Hematopoietic multipotent progenitor cell treated with erythropoietin and hydrocortisone succinate and interleukin-3 and kit ligand, for 8 days (in vitro differentiated cells): ENCODE results near the gene PPP1R13B.
"Not testable (repeated sequence)": the region's sequence is repeated elsewhere in the genome, so short reads cannot be mapped to it uniquely, and the experiment has no call there.

Source experiments
- DNase-seq: peaks from one replicate; pipeline ENCODE4 v3.0.0-alpha.2; 2015

PPP1R13B gene, protein sequence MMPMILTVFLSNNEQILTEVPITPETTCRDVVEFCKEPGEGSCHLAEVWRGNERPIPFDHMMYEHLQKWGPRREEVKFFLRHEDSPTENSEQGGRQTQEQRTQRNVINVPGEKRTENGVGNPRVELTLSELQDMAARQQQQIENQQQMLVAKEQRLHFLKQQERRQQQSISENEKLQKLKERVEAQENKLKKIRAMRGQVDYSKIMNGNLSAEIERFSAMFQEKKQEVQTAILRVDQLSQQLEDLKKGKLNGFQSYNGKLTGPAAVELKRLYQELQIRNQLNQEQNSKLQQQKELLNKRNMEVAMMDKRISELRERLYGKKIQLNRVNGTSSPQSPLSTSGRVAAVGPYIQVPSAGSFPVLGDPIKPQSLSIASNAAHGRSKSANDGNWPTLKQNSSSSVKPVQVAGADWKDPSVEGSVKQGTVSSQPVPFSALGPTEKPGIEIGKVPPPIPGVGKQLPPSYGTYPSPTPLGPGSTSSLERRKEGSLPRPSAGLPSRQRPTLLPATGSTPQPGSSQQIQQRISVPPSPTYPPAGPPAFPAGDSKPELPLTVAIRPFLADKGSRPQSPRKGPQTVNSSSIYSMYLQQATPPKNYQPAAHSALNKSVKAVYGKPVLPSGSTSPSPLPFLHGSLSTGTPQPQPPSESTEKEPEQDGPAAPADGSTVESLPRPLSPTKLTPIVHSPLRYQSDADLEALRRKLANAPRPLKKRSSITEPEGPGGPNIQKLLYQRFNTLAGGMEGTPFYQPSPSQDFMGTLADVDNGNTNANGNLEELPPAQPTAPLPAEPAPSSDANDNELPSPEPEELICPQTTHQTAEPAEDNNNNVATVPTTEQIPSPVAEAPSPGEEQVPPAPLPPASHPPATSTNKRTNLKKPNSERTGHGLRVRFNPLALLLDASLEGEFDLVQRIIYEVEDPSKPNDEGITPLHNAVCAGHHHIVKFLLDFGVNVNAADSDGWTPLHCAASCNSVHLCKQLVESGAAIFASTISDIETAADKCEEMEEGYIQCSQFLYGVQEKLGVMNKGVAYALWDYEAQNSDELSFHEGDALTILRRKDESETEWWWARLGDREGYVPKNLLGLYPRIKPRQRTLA

DNA sequence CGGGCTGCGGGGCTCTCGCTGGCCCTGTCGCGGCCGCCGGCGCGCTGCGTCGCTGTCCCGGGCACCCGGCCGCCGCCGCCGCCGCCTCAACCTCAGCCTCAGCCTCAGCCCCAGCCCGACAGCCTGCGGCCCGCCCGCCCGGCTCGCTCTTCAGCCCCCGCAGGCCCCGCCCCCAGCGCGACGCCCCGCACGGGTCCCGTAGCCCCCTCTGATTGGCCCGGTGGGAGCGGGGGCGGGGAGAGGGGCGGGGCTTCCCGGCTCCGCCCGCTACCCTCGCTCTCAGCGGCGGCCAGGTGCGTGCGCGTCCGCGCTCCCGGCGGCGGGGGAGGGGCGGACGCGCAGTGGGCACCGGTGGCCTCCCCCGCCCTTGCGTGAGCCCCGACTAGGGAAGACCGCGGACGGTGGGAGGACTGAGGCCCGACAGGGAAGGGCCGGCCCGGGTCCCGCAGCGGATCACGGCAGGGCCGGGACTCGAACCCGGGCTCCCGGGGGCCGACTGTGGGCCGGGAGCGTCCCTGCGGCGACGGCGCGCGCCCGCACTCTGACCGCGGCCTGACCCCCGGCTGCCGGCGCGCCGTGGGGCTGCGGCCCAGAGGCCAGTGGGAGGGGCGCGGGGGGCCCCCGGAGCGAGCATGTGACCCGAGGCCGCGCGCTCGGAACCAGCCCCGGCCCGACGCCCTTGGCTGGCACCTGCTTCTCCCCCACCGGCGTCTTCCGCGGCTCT lies at the start of gene PPP1R13B:
PPP1R13B (minus strand) TSS at position 125 of the 724 bp plus-strand sequence. CDS start 268 bp downstream, outside the sequence.
- DNase-seq, result peak; percentile 80

- no peak for DNase-seq
Measured at GRCh38 chr14:103896578-103896977, 49.2 kb upstream of the PPP1R13B start.

- DNase-seq, result no peak
Measured at GRCh38 chr14:103894723-103895059, 47.3 kb upstream of the PPP1R13B start.

DNA sequence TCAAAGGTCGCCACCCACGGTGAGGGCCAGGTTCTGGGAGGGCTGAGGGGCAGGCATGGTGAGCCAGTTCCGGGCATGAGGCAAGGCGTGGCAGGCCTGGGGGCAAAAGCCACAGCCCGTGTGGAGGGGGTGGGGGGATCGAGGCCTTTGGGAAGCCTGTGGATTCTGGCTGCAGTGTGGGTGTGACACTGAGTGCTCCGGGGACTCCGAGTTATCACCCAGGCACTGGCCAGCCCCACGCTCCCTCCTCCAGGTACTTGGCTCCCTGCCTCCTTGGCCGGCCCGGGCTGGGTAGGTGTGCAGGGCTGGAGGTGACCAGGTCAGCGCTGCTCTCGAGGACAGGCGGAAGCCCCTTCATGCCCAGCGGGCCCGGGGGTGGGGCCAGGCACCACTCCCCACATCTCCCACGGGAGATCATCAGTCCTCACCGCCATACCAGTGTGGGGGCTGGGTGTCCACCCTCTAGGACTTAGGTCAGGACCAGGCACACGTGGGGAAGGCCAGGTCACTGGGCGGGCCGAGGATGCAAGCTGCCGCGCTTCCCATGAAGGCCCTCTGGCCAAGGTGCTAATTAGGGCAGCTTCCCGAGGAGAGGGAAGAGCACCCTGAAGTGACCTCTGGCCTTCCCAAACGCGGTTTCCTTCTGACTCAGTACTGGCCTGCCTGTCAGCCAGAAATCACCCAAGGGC lies 46.8 kb upstream of the PPP1R13B start:
- no peak for DNase-seq

DNA sequence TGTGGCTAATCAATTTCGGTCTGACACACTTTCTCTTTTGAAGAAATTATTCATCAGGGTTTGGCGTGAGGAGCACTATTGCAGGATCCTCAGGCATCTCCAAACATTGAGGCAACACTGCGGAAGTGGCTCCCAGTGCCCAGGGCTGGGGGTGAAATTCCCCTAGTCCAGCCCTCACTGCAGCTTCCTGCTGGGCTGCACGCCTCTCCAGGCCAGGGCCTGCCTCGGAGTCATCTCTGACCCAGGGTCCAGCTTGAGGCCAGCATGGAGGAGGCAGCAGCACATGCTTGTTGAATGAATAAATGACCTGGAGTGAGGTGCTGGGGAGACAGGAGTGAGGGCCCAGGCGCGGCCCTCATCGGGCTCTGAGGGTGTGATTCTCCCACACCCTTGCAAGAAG lies 44.9 kb upstream of the PPP1R13B start:
- DNase-seq, result no peak

GRCh38 chr14:103891667-103892215 lies 44.4 kb upstream of the PPP1R13B start:
- no peak for DNase-seq

- no peak for DNase-seq
Measured at GRCh38 chr14:103890821-103891666, 43.7 kb upstream of the PPP1R13B start.

DNA sequence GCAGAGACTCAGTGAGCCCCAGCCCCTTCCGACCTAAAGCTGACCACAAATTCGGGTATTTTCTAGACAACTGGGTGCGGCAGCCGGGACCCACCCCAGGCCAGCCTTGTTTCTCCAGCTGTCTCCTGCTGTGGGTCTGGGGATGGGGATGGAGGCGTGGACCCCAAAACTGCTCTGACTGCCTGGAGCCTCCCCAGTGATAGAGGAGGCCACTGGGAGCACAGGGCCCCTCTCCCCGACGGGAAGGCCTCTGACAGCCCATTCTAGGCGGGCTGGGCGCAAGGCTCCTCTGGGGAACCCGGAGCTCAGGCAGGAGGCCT lies 42.6 kb upstream of the PPP1R13B start:
- DNase-seq, result no peak

- no peak for DNase-seq
Measured at GRCh38 chr14:103889313-103890051, 42.1 kb upstream of the PPP1R13B start.

DNA sequence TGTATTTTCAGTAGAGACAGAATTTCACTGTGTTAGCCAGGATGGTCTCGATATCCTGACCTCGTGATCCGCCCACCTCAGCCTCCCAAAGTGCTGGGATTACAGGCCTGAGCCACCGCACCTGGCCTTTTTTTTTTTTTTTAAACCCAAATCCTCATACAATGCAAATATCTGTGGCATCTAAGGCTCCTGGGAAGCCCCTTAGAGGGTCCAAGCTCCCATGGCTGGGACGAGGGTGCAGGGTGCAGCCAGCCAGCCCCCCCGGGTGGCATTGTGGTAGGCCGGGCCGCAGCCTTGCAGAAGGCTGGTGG lies 41.6 kb upstream of the PPP1R13B start:
- DNase-seq, result not testable (repeated sequence)

GRCh38 chr14:103887557-103888115 lies 40.3 kb upstream of the PPP1R13B start:
- no peak for DNase-seq

DNA sequence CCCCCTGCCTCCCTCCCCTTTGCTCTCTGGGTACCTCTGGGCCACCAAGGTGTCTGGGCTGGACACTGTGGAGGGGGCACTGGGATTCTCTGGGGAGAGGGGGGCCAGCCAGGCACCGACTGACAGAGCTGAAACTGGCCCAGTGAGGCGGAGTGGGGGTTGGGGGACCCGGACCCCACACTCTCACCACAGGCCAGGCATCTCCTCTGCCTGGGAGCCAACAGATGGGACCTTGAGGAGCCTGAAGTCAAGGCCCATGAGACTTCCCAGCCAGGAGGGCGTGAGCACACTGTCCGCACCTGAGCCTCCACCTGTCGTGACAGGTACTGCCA lies 39.8 kb upstream of the PPP1R13B start:
- no peak for DNase-seq

- no peak for DNase-seq
Measured at GRCh38 chr14:103886304-103887169, 39.2 kb upstream of the PPP1R13B start.

DNA sequence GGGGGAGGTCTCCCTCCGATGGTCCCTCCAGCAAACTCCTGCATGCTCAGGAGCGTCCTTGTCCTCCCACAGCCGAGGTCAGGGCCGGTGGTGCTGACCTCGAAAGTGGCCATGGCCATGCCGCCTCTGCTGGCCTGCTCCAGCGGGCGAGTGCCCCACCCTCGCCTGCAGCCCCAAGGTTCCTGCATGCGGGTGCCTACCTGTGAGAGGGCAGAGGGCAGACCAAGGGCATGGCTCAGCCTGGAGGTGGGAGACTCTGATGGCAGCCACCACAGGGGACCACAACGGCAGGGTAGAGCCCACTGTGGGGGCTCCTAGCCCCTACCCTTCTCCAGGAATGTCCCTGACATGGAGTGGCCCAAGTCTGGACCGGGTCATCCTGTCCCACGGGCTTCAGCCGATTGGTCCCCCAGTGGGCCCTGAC lies 38.1 kb upstream of the PPP1R13B start:
- no peak for DNase-seq

DNA sequence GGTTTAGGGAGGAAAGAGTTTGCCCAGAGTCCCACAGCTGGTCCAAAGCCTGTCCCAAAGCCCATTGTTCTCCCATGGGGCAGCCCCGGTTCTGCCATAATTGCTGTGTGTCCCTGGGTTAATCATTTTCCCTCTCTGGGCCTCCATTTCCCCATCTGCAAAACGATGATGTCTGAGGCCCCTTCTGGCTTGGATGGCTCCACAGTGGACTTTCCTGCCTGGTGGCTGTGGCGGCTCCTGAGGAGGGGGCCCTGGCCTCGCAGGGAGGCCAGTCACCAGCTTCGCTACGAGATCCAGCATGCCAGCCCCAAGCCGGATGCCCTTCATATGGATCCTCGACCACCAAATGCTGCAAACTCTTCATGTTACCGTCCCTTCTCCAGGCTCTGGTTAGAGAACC lies 37.5 kb upstream of the PPP1R13B start:
- DNase-seq, result no peak

DNA sequence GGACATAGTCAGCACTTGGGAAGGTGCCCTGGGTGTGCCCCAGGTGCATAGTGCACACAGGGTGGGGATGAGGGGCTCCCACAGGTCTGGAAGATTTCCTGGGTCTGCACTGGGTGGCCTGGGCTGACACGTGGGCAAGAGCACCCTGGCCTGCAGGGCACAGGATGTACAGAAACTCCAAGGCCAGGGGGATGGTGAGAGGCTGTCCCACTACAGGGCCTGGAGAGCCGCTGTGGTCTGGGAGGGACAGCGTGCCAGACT lies 35.8 kb upstream of the PPP1R13B start:
- no peak for DNase-seq

GRCh38 chr14:103882503-103883262 lies 35.3 kb upstream of the PPP1R13B start:
- DNase-seq, result no peak

DNA sequence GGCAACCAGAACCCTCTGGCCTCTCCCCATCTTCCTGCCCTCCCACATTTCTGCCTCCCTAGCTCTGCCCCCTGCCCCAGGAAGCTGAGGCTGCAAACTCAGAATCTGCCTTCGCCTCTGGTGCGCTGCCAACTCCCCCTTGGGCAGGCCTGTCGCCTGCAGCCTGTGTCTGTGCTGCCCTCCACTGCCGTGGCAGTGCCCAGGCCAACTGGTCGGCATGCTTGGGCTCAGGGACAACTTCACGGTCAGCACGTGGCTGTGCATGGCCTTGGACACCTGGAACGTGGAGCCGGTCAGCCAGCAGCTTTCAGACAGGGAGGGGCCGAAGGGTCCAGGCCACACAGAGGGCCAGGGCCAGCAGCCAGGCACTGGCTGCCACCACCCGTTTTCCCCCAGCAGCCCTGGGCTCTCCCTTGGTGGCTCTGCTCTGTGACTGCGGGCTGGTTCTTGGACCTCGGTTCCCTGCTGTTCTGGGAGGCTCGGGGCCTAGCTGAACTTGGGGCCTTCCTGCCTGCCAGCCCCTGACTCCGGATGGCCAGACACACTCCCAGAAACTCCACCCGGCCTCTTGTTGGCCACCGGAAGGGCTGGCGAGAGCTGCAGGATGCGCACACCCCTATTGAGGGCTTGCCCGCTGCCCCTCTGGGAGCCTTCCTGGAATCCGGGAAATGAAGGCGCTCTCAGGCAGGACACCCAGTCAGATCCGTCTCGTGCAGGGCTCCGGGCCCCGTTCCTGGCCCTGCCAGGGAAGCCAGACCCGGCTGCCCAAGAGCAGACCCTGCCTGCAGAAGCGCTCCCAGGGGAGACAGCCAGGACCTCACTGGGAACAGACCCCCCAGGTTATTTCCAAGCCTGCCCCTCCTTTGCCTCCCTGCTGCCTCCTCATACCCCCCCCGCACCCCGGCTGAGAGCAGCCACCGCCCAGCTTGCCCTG lies 34.2 kb upstream of the PPP1R13B start:
- no peak for DNase-seq
